NCI-H2171 (cell line): ENCODE data around the gene ZGPAT.
"Not testable (repeated sequence)": the region's sequence is repeated elsewhere in the genome, so short reads cannot be mapped to it uniquely, and the experiment has no call there.

Experiments
- DNase-seq: peaks from one replicate; lab custom pipeline; 2025; lab: John Stamatoyannopoulos, UW

The ZGPAT gene

GRCh38 chr20:63703471-63703975 is 4.3 kb upstream of the ZGPAT start:
- DNase-seq, result no peak

- DNase-seq, result no peak
Measured at GRCh38 chr20:63703976-63704748, 3.7 kb upstream of the ZGPAT start.

GRCh38 chr20:63704749-63705117 is 3.1 kb upstream of the ZGPAT start:
- DNase-seq, result no peak

- DNase-seq, result no peak
Measured at GRCh38 chr20:63705232-63706026, 2.4 kb upstream of the ZGPAT start.

- DNase-seq, result no peak
Measured at GRCh38 chr20:63706027-63706695, 1.7 kb upstream of the ZGPAT start.

GRCh38 chr20:63706852-63707557 is 834 bp upstream of the ZGPAT start:
- DNase-seq, result peak; percentile 39

- DNase-seq, result no peak
Measured at GRCh38 chr20:63708301-63709148, 686 bp downstream of the ZGPAT start.

- no peak for DNase-seq
Measured at GRCh38 chr20:63709149-63709527, 1.3 kb downstream of the ZGPAT start.

GRCh38 chr20:63711085-63711645 is 3.3 kb downstream of the ZGPAT start:
- no peak for DNase-seq

- no peak for DNase-seq
Measured at GRCh38 chr20:63712191-63712590, 4.4 kb downstream of the ZGPAT start.

- no peak for DNase-seq
Measured at GRCh38 chr20:63714858-63715257, 7.0 kb downstream of the ZGPAT start.

- no peak for DNase-seq
Measured at GRCh38 chr20:63718996-63719395, 11.2 kb downstream of the ZGPAT start.

- not testable (repeated sequence) for DNase-seq
Measured at GRCh38 chr20:63722967-63723622, 15.3 kb downstream of the ZGPAT start.

GRCh38 chr20:63730189-63730733 is 22.4 kb downstream of the ZGPAT start:
- not testable (repeated sequence) for DNase-seq

GRCh38 chr20:63731410-63731809 is 23.6 kb downstream of the ZGPAT start:
- no peak for DNase-seq

GRCh38 chr20:63732118-63733095 is 24.6 kb downstream of the ZGPAT start:
- no peak for DNase-seq

- no peak for DNase-seq
Measured at GRCh38 chr20:63733117-63733516, 25.3 kb downstream of the ZGPAT start.

GRCh38 chr20:63733579-63734081 is 25.8 kb downstream of the ZGPAT start:
- DNase-seq, result no peak
